Thyroid gland (tissue), 4 donors: ENCODE results near the gene ACE2.

Experiments
- CTCF ChIP-seq, 6 experiments: fragments of 200-600 bp in 3 of 6; fragments of 450-650 bp in 3 of 6; sonication (generic) in 3 of 6; IDR thresholded peaks; one replicate each; pipeline ENCODE4 v1.5.1; 2016 to 2019; ENCODE audit warnings: antibody characterized with exemption in 6 of 6, mild to moderate bottlenecking in 2 of 6, inconsistent platforms in 1 of 6, moderate library complexity in 1 of 6
- POLR2A ChIP-seq, 2 donors: fragments of 450-650 bp; IDR thresholded peaks; one replicate each; pipeline ENCODE4 v1.6.1; 2017; ENCODE audit warnings: antibody characterized with exemption in 2 of 2, mild to moderate bottlenecking in 2 of 2, moderate library complexity in 1 of 2

- TF ChIP-seq POLR2A (IDR thresholded peaks at IDR 0.05) (no peak), CTCF (IDR thresholded peaks at IDR 0.05) (no peak)
These were observed 6.3 kb upstream of the ACE2 start for GRCh38 chrX:15607067-15607466.
